Spleen (tissue), 11 donors: ENCODE measurements around the gene PIGW. TPM values are rescaled to one million over a fixed set of nuclear protein-coding genes. Genes with fewer than 3 reads are reported as not detected.

Experiments used
- DNase-seq: peaks from one replicate; pipeline ENCODE4 v3.0.0-alpha.2; 2020
- H3K27ac ChIP-seq, 8 donors: fragments of 200-600 bp; sonication (generic) in 7 of 8; 1 replicate in 4 of 8; 2 replicates in 4 of 8; pipeline versions ENCODE4 v1.5.0 to v1.8.0; 2016 to 2021; ENCODE audit warnings: inconsistent platforms in 4 of 8, mild to moderate bottlenecking in 4 of 8, moderate library complexity in 1 of 8
- H3K27me3 ChIP-seq, 7 donors: fragments of 200-600 bp; sonication (generic) in 6 of 7; replicated peaks in 1 of 7; 1 replicate in 4 of 7; 2 replicates in 3 of 7; pipeline versions ENCODE4 v1.5.0 to v1.8.0; 2016 to 2021; ENCODE audit warnings: inconsistent platforms in 3 of 7, mild to moderate bottlenecking in 1 of 7
- H3K36me3 ChIP-seq, 6 donors: fragments of 200-600 bp; sonication (generic) in 5 of 6; 1 replicate in 4 of 6; 2 replicates in 2 of 6; pipeline versions ENCODE4 v1.5.0 to v1.8.0; 2016 to 2021; ENCODE audit warnings: inconsistent platforms in 2 of 6
- H3K4me1 ChIP-seq, 6 donors: fragments of 200-600 bp; sonication (generic) in 5 of 6; 1 replicate in 3 of 6; 2 replicates in 3 of 6; pipeline versions ENCODE4 v1.5.0 to v1.8.0; 2016 to 2021; ENCODE audit warnings: inconsistent platforms in 3 of 6
- H3K4me3 ChIP-seq, 8 donors: fragments of 200-600 bp; sonication (generic) in 7 of 8; 1 replicate in 4 of 8; 2 replicates in 4 of 8; pipeline versions ENCODE4 v1.5.0 to v1.8.0; 2016 to 2021; ENCODE audit warnings: inconsistent platforms in 4 of 8, mild to moderate bottlenecking in 4 of 8, moderate library complexity in 2 of 8
- H3K9me3 ChIP-seq, 8 donors: fragments of 200-600 bp; sonication (generic) in 7 of 8; 1 replicate in 4 of 8; 2 replicates in 4 of 8; pipeline versions ENCODE4 v1.5.0 to v1.8.0; 2016 to 2021; ENCODE audit warnings: inconsistent platforms in 4 of 8
- CTCF ChIP-seq, 11 experiments: fragments of 200-600 bp in 7 of 11; fragments of 450-650 bp in 4 of 11; sonication (generic) in 4 of 11; IDR thresholded peaks in 8 of 11; conservative IDR thresholded peaks in 3 of 11; 1 replicate in 7 of 11; 2 replicates in 4 of 11; pipeline versions ENCODE4 v1.4.0 to v1.8.0; 2016 to 2021; ENCODE audit warnings: antibody characterized with exemption in 11 of 11, inconsistent platforms in 4 of 11, mild to moderate bottlenecking in 1 of 11
- POLR2A ChIP-seq, 3 donors: fragments of 450-650 bp; IDR thresholded peaks; one replicate each; pipeline ENCODE4 v1.5.1; 2017; ENCODE audit warnings: antibody characterized with exemption in 3 of 3, mild to moderate bottlenecking in 1 of 3
- POLR2AphosphoS5 ChIP-seq, 3 donors: sonication (generic); formaldehyde crosslinking; IDR thresholded peaks; one replicate each; pipeline ENCODE4 v1.5.1; 2017; ENCODE audit warnings: antibody characterized with exemption in 3 of 3
- WGBS, 5 donors: extraction: QIAGEN DNeasy Blood & Tissue Kit in 3 of 5; methylation state at CpG; one replicate each; pipeline versions ENCODE4 v1.1.5 to v1.1.7; 2013 to 2018; 5-methylcytosine and 5-hydroxymethylcytosine counted together
- intact Hi-C: fragments of 100-400 bp; cut with DNase I; formaldehyde crosslinking; loops from one replicate; pipeline ENCODE4 v1.15.0; 2023; ENCODE audit warnings: low total_unique reads
- polyA plus RNA-seq, 3 donors: library from polyadenylated mRNA; stranded (reverse); fragments of 200-250 nt; gene quantifications; one replicate each; pipeline ENCODE4 v1.2.1, GENCODE V29; 2013
- total RNA-seq, 7 donors: library from RNA; depleted of rRNA in 3 of 7; stranded (reverse); fragments of >200 nt in 3 of 7; fragmentation: NEBNext Ultra II Directional in 4 of 7; extraction: Animal tissue kit (Norgen Biotek cat#: 25700) in 4 of 7; gene quantifications; one replicate each; pipeline versions ENCODE4 v1.1.0 to v1.2.1, GENCODE V29; 2016 to 2021
- donor health status: healthy with polysubstance abuse.
- donor health status: DM: no; HTN: no; CAD: no; lungs with moderate emphysema.
- donor health status: DM: no; HTN: no; CAD: no.
- donor health status: Bipolar disorder and iron deficiency.
- donor health status: healthy.
- donor health status: DM: no; HTN: no; CAD: no.
- donor health status: DM: yes; HTN: yes; CAD: no.

Gene PIGW
- total and polyA plus RNA-seq, 10 donors = 3.3 to 7.7 (median 5.6) TPM

GRCh38 chr17:36532435-36532975 is 2.3 kb upstream of the PIGW start:
- H3K27ac ChIP-seq = no peak overlapping the region
- peaks cover 7 to 31% (median 21%) of the 10 kb centered on the region in 6 donors for H3K4me1 ChIP-seq
- H3K36me3 ChIP-seq = peaks cover 0 to 69% (median 32%) of the 10 kb centered on the region in 6 donors
- no peaks in the 10 kb centered on the region for H3K27me3 ChIP-seq
- intact Hi-C loops = no loop called here
- 94 to 100% (median 100%) methylated on average over 2 of the region's 2 CpGs for WGBS, 5 donors
- no peak for DNase-seq
- TF ChIP-seq POLR2A (IDR thresholded peaks at IDR 0.05) (no peak), POLR2AphosphoS5 (IDR thresholded peaks at IDR 0.05) (no peak), CTCF (IDR thresholded peaks at IDR 0.05 in 8 of 11, conservative IDR thresholded peaks at IDR 0.05 in 3 of 11) (no peak)
- H3K4me3 ChIP-seq = no peak overlapping the region
- H3K9me3 ChIP-seq = no peaks in the 10 kb centered on the region

- peaks cover 7 to 31% (median 21%) of the 10 kb centered on the region in 6 donors for H3K4me1 ChIP-seq
Observed at GRCh38 chr17:36533935-36534839, 600 bp upstream of the PIGW start.

GRCh38 chr17:36535669-36536081 is 888 bp downstream of the PIGW start:
- TF ChIP-seq CTCF (IDR thresholded peaks at IDR 0.05 in 8 of 11, conservative IDR thresholded peaks at IDR 0.05 in 3 of 11) (peak in 4 of 11 experiments; percentile 3 to 10 (median 6)), POLR2AphosphoS5 (IDR thresholded peaks at IDR 0.05) (no peak)
- peak overlapping the region; percentile 86 to 99 (median 95) for H3K27ac ChIP-seq
- no peaks in the 10 kb centered on the region for H3K27me3 ChIP-seq
- no peak for DNase-seq
- peaks cover 7 to 31% (median 21%) of the 10 kb centered on the region in 6 donors for H3K4me1 ChIP-seq
- WGBS, 5 donors = 9 to 14% (median 11%) methylated on average over 15 of the region's 15 CpGs
- H3K4me3 ChIP-seq = peak overlapping the region; percentile 73 to 100 (median 88)
- intact Hi-C loops = no loop called here
- H3K36me3 ChIP-seq = peaks cover 0 to 66% (median 21%) of the 10 kb centered on the region in 6 donors
- no peaks in the 10 kb centered on the region for H3K9me3 ChIP-seq

More at GRCh38 chr17:36533935-36534839, 600 bp upstream of the PIGW start:
- peak; percentile 91 for DNase-seq
- TF ChIP-seq POLR2A (IDR thresholded peaks at IDR 0.05) = no peak
- TF ChIP-seq CTCF (IDR thresholded peaks at IDR 0.05 in 8 of 11, conservative IDR thresholded peaks at IDR 0.05 in 3 of 11) = peak in 7 of 11 experiments; percentile 41 to 68 (median 60)
- Histone ChIP-seq H3K27me3 (no peaks in the 10 kb centered on the region), H3K4me3 (peak overlapping the region; percentile 73 to 100 (median 88)), H3K36me3 (peaks cover 0 to 69% (median 25%) of the 10 kb centered on the region in 6 donors), H3K9me3 (no peaks in the 10 kb centered on the region), H3K27ac (peak overlapping the region; percentile 86 to 99 (median 95))
- intact Hi-C loops = no loop called here
- 10 to 14% (median 11%) methylated on average over 37 to 48 of the region's 48 CpGs for WGBS, 5 donors

GRCh38 chr17:36540696-36541095 is 5.9 kb downstream of the PIGW start:
- TF ChIP-seq POLR2AphosphoS5 (IDR thresholded peaks at IDR 0.05) (no peak), POLR2A (IDR thresholded peaks at IDR 0.05) (no peak), CTCF (IDR thresholded peaks at IDR 0.05 in 8 of 11, conservative IDR thresholded peaks at IDR 0.05 in 3 of 11) (no peak)
- Histone ChIP-seq H3K36me3 (peaks cover 0 to 35% (median 10%) of the 10 kb centered on the region in 6 donors), H3K27ac (no peak overlapping the region), H3K9me3 (no peaks in the 10 kb centered on the region), H3K4me3 (no peak overlapping the region), H3K27me3 (no peaks in the 10 kb centered on the region), H3K4me1 (peaks cover 14 to 30% (median 20%) of the 10 kb centered on the region in 6 donors)
- intact Hi-C loops = no loop called here
- DNase-seq = no peak
- 88 to 98% (median 95%) methylated on average over 3 of the region's 3 CpGs for WGBS, 5 donors
